Neuronal stem cell (in vitro differentiated cells): ENCODE results near the gene RASA3. TPM values are rescaled to one million over a fixed set of nuclear protein-coding genes. Genes with fewer than 3 reads are reported as not detected.
A peak's percentile ranks its signal among the peaks of the same experiment; 100 is the strongest.

ENCODE experiments used
- DNase-seq: peaks from one replicate; pipeline ENCODE4 v3.0.0-alpha.2; 2013; ENCODE audit warnings: low spot score
- H2AFZ ChIP-seq: one replicate; pipeline ENCODE4 v1.6.1; 2013; ENCODE audit warnings: mild to moderate bottlenecking, low read length, inconsistent platforms
- H2AK5ac ChIP-seq: 2 replicates; pipeline ENCODE4 v1.6.1; 2013; ENCODE audit warnings: low read depth, mild to moderate bottlenecking, inconsistent platforms, low read length, moderate library complexity, mixed read lengths
- H2BK120ac ChIP-seq: 2 replicates; pipeline ENCODE4 v1.6.1; 2013; ENCODE audit warnings: low read depth, mild to moderate bottlenecking, inconsistent platforms, low read length, moderate library complexity, mixed read lengths
- H2BK12ac ChIP-seq: one replicate; pipeline ENCODE4 v1.6.1; 2013; ENCODE audit warnings: low read length, inconsistent platforms
- H2BK15ac ChIP-seq: 2 replicates; pipeline ENCODE4 v1.6.1; 2013; ENCODE audit warnings: mild to moderate bottlenecking, low read length, inconsistent platforms, mixed read lengths
- H2BK5ac ChIP-seq: one replicate; pipeline ENCODE4 v1.6.1; 2013; ENCODE audit warnings: inconsistent platforms, mild to moderate bottlenecking, low read length, moderate library complexity
- H3K14ac ChIP-seq: one replicate; pipeline ENCODE4 v1.6.1; 2013; ENCODE audit warnings: low read length, inconsistent platforms
- H3K18ac ChIP-seq: 2 replicates; pipeline ENCODE4 v1.6.1; 2013; ENCODE audit warnings: low read length, inconsistent platforms
- H3K23ac ChIP-seq: 2 replicates; pipeline ENCODE4 v1.6.1; 2013; ENCODE audit warnings: low read depth, mild to moderate bottlenecking, mixed read lengths, low read length, inconsistent platforms; ENCODE audit not compliant: poor library complexity
- H3K27ac ChIP-seq: replicated peaks from 3 replicates; pipeline ENCODE4 v1.5.1; 2013; ENCODE audit warnings: low read length, inconsistent platforms
- H3K27me3 ChIP-seq, 3 experiments: 2 replicates each; pipeline ENCODE4 v1.6.1; 2013; ENCODE audit warnings: low read length in 3 of 3, mild to moderate bottlenecking in 2 of 3, inconsistent platforms in 1 of 3, low read depth in 1 of 3, mixed read lengths in 1 of 3, moderate library complexity in 1 of 3; ENCODE audit not compliant: control insufficient read depth in 3 of 3, insufficient read depth in 3 of 3
- H3K36me3 ChIP-seq, 2 donors: replicated peaks in 1 of 2; 2 replicates each; pipeline ENCODE4 v1.6.1; 2013; ENCODE audit warnings: low read length in 2 of 2; ENCODE audit not compliant: control insufficient read depth in 2 of 2, insufficient read depth in 2 of 2
- H3K4ac ChIP-seq: 2 replicates; pipeline ENCODE4 v1.6.1; 2013; ENCODE audit warnings: inconsistent platforms, mild to moderate bottlenecking, low read length, moderate library complexity
- H3K4me1 ChIP-seq, 2 donors: 1 replicate in 1 of 2; 2 replicates in 1 of 2; pipeline ENCODE4 v1.6.1; 2013; ENCODE audit warnings: low read length in 2 of 2, low read depth in 1 of 2; ENCODE audit not compliant: control insufficient read depth in 2 of 2, insufficient read depth in 1 of 2
- H3K4me2 ChIP-seq: one replicate; pipeline ENCODE4 v1.6.1; 2013; ENCODE audit warnings: mild to moderate bottlenecking, low read length, inconsistent platforms; ENCODE audit not compliant: insufficient read depth, poor library complexity, severe bottlenecking
- H3K4me3 ChIP-seq, 2 donors: 2 replicates each; pipeline ENCODE4 v1.5.1; 2013; ENCODE audit warnings: low read length in 2 of 2, mild to moderate bottlenecking in 2 of 2, inconsistent platforms in 1 of 2, moderate library complexity in 1 of 2
- H3K79me1 ChIP-seq: one replicate; pipeline ENCODE4 v1.6.1; 2013; ENCODE audit warnings: low read depth, mild to moderate bottlenecking, inconsistent platforms, low read length, moderate library complexity
- H3K9ac ChIP-seq: one replicate; pipeline ENCODE4 v1.6.1; 2013; ENCODE audit warnings: mild to moderate bottlenecking, low read depth, low read length, inconsistent platforms; ENCODE audit not compliant: poor library complexity
- H3K9me3 ChIP-seq, 2 donors: replicated peaks in 1 of 2; 2 replicates each; pipeline versions ENCODE3 to v1.6.1; 2013; ENCODE audit warnings: low read length in 2 of 2, mild to moderate bottlenecking in 2 of 2, inconsistent platforms in 1 of 2, low read depth in 1 of 2, mixed read lengths in 1 of 2, moderate library complexity in 1 of 2; ENCODE audit not compliant: control insufficient read depth in 2 of 2, insufficient read depth in 1 of 2
- H4K8ac ChIP-seq: one replicate; pipeline ENCODE4 v1.6.1; 2013; ENCODE audit warnings: low read depth, mild to moderate bottlenecking, inconsistent platforms, low read length, moderate library complexity
- H4K91ac ChIP-seq: one replicate; pipeline ENCODE4 v1.6.1; 2013; ENCODE audit warnings: low read length, low read depth, mild to moderate bottlenecking, inconsistent platforms; ENCODE audit not compliant: poor library complexity
- whole genome bisulfite sequencing, 2 donors: extraction: QIAGEN DNeasy Blood & Tissue Kit; methylation state at CpG; one replicate each; pipeline ENCODE4 v1.1.7; 2013; ENCODE audit warnings: missing lambda C conversion rate in 2 of 2, mixed read lengths in 1 of 2; ENCODE audit not compliant: insufficient read length in 2 of 2, insufficient replicate concordance in 1 of 2; ENCODE audit errors: extremely low coverage in 2 of 2; 5-methylcytosine and 5-hydroxymethylcytosine counted together
- polyA plus RNA-seq, 2 experiments: library from polyadenylated mRNA; stranded (reverse); fragments of 200-250 nt; gene quantifications; one replicate each; pipeline ENCODE4 v1.2.3, GENCODE V29; 2013

RASA3 gene
- polyA plus RNA-seq (2013, experiment 1 of 2): 9.5 TPM
- 8.9 TPM for polyA plus RNA-seq (2013, experiment 2 of 2)

DNA sequence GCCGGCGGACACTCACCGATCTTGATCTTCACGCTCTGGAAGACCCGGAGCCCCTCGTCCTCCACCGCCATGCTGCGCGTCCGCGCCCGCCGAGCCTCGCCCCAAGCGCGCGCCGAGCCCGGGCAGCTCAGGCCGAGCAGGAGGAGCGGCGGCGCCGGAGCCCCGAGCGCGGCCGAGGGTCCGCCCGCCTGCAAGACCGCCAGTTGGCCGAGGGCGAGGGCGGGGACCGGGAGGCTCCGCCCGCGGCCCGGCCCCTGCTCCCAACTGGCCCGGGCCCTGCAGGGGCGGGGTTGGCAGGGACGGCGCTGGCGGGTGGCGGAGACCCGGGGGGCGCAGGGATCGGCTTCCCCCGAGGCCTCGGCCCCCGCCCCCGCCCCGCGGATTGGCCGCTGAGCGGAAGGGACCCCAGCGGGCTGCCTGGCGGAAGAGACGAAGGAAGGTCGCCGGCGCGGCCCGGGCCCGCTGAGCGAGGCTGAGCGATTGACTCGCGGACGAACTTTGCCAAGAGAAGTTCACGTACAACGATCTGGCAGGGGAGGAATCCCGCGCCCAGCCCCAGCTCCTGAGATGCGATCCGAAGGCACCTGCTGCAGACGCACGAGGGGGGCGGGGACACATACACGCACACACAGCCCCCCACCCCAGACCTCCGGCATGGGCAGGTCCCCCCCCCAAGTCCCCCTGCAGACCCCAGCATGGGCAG is at the start of gene RASA3:
TSS of gene RASA3 (minus strand) at position 205 of the 703 bp plus-strand sequence. CDS start at position 71, 134 bp downstream.
- Histone ChIP-seq H2AFZ (peak within 1 kb of the TSS; percentile 90), H3K4me1 (peaks cover 40 to 44% of the 10 kb centered on the region in 2 donors), H4K91ac (no peak within 1 kb of the TSS), H2BK15ac (peak within 1 kb of the TSS; percentile 93), H3K9me3 (no peaks in the 10 kb centered on the region), H3K4me3 (peak within 1 kb of the TSS; percentile 93 to 95), H2AK5ac (peak within 1 kb of the TSS; percentile 67), H3K23ac (peak within 1 kb of the TSS; percentile 12), H3K27me3 (peaks cover 0 to 13% (median 0%) of the 10 kb centered on the region in 3 experiments), H3K27ac (no peak within 1 kb of the TSS), H2BK5ac (no peak within 1 kb of the TSS), H3K18ac (peak within 1 kb of the TSS; percentile 96), H3K36me3 (no peaks in the 10 kb centered on the region), H3K4me2 (peak within 1 kb of the TSS; percentile 100), H2BK120ac (no peak within 1 kb of the TSS), H3K14ac (peak within 1 kb of the TSS; percentile 100), H4K8ac (no peak within 1 kb of the TSS), H3K9ac (peak within 1 kb of the TSS; percentile 87), H3K79me1 (peaks cover 2% of the 10 kb centered on the region), H2BK12ac (no peak within 1 kb of the TSS), H3K4ac (no peak within 1 kb of the TSS)
- no CpG with 5 or more reads among the region's 81 CpGs for WGBS, 2 donors
- DNase-seq: peak; percentile 84

GRCh38 chr13:114179087-114179658 is 46.8 kb upstream of the RASA3 start, which contains the start of gene CFAP97D2:
Gene CFAP97D2, plus strand, starts transcription at chr13:114179257. Its CDS starts 74 bp downstream, at chr13:114179331.
- no CpG with 5 or more reads among the region's 13 CpGs for WGBS, 2 donors
- Histone ChIP-seq H4K8ac (no peak within 1 kb of the TSS), H3K14ac (no peak within 1 kb of the TSS), H3K36me3 (no peaks in the 10 kb centered on the region), H4K91ac (no peak within 1 kb of the TSS), H3K9ac (no peak within 1 kb of the TSS), H3K79me1 (peaks cover 2% of the 10 kb centered on the region), H2BK120ac (no peak within 1 kb of the TSS), H3K4me1 (peaks cover 6 to 7% of the 10 kb centered on the region in 2 donors), H2BK15ac (no peak within 1 kb of the TSS), H2AK5ac (no peak within 1 kb of the TSS), H3K4me3 (no peak within 1 kb of the TSS), H3K9me3 (peaks cover 0 to 2% of the 10 kb centered on the region in 2 donors), H2BK12ac (no peak within 1 kb of the TSS), H2BK5ac (no peak within 1 kb of the TSS), H3K27me3 (peaks cover 0 to 4% (median 0%) of the 10 kb centered on the region in 3 experiments), H3K4me2 (no peak within 1 kb of the TSS), H3K4ac (no peak within 1 kb of the TSS), H3K23ac (no peak within 1 kb of the TSS), H3K27ac (no peak within 1 kb of the TSS), H3K18ac (peak within 1 kb of the TSS; percentile 24), H2AFZ (peak within 1 kb of the TSS; percentile 87)
- no peak for DNase-seq

DNA sequence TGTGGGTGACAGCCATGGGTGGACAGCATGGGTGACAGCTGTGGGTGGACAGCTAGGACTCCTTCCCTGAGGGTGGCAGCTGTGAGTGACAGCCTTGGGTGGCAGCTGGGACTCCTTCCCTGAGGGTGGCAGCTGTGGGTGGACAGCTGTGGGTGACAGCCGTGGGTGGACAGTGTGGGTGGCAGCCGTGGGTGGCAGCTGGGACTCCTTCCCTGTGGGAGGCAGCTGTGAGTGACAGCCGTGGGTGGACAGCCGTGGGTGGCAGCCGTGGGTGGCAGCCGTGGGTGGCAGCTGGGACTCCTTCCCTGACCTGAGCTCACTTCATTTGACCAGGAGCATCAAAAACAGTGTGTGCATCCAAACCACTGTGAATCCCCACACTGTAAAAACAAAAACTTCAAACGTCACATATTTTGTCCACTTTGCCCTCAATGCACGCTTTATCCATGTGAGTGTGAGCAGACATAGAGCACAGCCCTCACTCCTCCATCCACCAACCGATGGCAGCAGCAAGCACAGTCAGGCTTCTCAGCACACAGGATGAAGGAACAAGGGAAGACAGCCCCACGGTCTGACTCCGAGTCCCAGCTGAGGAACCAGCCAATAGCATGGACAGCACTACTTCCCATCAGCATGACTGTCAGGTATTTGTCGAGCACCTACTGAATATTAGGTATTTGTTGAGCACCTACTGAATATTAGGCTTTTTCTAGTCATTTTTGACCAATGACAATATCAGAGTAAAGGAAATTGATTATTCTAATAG is 45.0 kb upstream of the RASA3 start:
- no peak overlapping the region for H3K27ac ChIP-seq
- no peak overlapping the region for H3K14ac ChIP-seq
- no peak overlapping the region for H4K8ac ChIP-seq
- no CpG with 5 or more reads among the region's 12 CpGs for WGBS, 2 donors
- H2BK15ac ChIP-seq: peak overlapping the region; percentile 46
- H3K23ac ChIP-seq: peak overlapping the region; percentile 44
- H3K36me3 ChIP-seq: no peaks in the 10 kb centered on the region
- no peak overlapping the region for H2AFZ ChIP-seq
- no peak overlapping the region for H3K4ac ChIP-seq
- no peak overlapping the region for H3K18ac ChIP-seq
- peaks cover 2% of the 10 kb centered on the region for H3K79me1 ChIP-seq
- H3K9me3 ChIP-seq: peaks cover 4 to 11% of the 10 kb centered on the region in 2 donors
- H2BK12ac ChIP-seq: no peak overlapping the region
- peaks cover 6 to 7% of the 10 kb centered on the region in 2 donors for H3K4me1 ChIP-seq
- H3K4me3 ChIP-seq: no peak overlapping the region
- DNase-seq: no peak
- no peak overlapping the region for H3K4me2 ChIP-seq
- peaks cover 0 to 8% (median 0%) of the 10 kb centered on the region in 3 experiments for H3K27me3 ChIP-seq
- H2BK120ac ChIP-seq: no peak overlapping the region
- no peak overlapping the region for H4K91ac ChIP-seq
- H2BK5ac ChIP-seq: no peak overlapping the region
- no peak overlapping the region for H3K9ac ChIP-seq
- no peak overlapping the region for H2AK5ac ChIP-seq
